HepG2 (cell line): ENCODE measurements around the gene ANKRD40. TPM values are rescaled to one million over a fixed set of nuclear protein-coding genes. Genes with fewer than 3 reads are reported as not detected.
A peak's percentile ranks its signal among the peaks of the same experiment; 100 is the strongest.

Experiments used
- BORCS8-MEF2B ChIP-seq: sonication (generic); formaldehyde crosslinking; IDR thresholded peaks from 2 replicates; pipeline ENCODE4 v1.8.0; 2022; ENCODE audit warnings: mild to moderate bottlenecking, missing genetic modification reagents
- CENPT ChIP-seq: sonication (generic); formaldehyde crosslinking; IDR thresholded peaks from 2 replicates; pipeline ENCODE4 v1.8.0; 2022; ENCODE audit warnings: low read depth, mild to moderate bottlenecking, moderate library complexity, missing genetic modification reagents
- DR1 ChIP-seq: sonication (generic); formaldehyde crosslinking; IDR thresholded peaks from 2 replicates; pipeline ENCODE4 v1.8.0; 2021; ENCODE audit warnings: mild to moderate bottlenecking, missing genetic modification reagents, inconsistent platforms
- ERF ChIP-seq: IDR thresholded peaks from 2 replicates; pipeline ENCODE4 v1.6.1; 2018; ENCODE audit warnings: missing biosample characterization, missing genetic modification reagents
- GPBP1L1 ChIP-seq: sonication (generic); formaldehyde crosslinking; IDR thresholded peaks from 2 replicates; pipeline ENCODE4 v1.5.0; 2020; ENCODE audit warnings: mild to moderate bottlenecking, missing genetic modification reagents
- HMG20B ChIP-seq: conservative IDR thresholded peaks from 2 replicates; pipeline ENCODE4 v1.6.1; 2016; ENCODE audit warnings: missing genetic modification reagents, missing compliant biosample characterization
- IRX3 ChIP-seq: sonication (generic); formaldehyde crosslinking; IDR thresholded peaks from 2 replicates; pipeline ENCODE4 v1.8.1; 2023; ENCODE audit warnings: mild to moderate bottlenecking, low read depth, missing genetic modification reagents, borderline replicate concordance
- JDP2 ChIP-seq: sonication (generic); formaldehyde crosslinking; IDR thresholded peaks from 2 replicates; pipeline ENCODE4 v1.8.1; 2022; ENCODE audit warnings: missing genetic modification reagents, borderline replicate concordance
- MXI1 ChIP-seq: IDR thresholded peaks from 3 replicates; pipeline ENCODE4 v1.6.1; 2012; ENCODE audit warnings: low read depth, low read length, inconsistent platforms, borderline replicate concordance
- SOX6 ChIP-seq, 2 experiments: fragments of 450-650 bp in 1 of 2; sonication (generic) in 1 of 2; formaldehyde crosslinking in 1 of 2; IDR thresholded peaks; 2 replicates each; pipeline versions ENCODE4 v1.4.0 to v1.6.1; 2017 to 2020; ENCODE audit warnings: antibody characterized with exemption in 1 of 2, mild to moderate bottlenecking in 1 of 2, missing genetic modification reagents in 1 of 2
- ZHX1 ChIP-seq: sonication (generic); formaldehyde crosslinking; IDR thresholded peaks from 2 replicates; pipeline ENCODE4 v1.8.1; 2022; ENCODE audit warnings: low read depth, mild to moderate bottlenecking, missing genetic modification reagents
- ZNF138 ChIP-seq: sonication (generic); formaldehyde crosslinking; IDR thresholded peaks from 2 replicates; pipeline ENCODE4 v1.5.0; 2020; ENCODE audit warnings: mild to moderate bottlenecking, low read depth, missing genetic modification reagents
- ZNF354B ChIP-seq: sonication (generic); formaldehyde crosslinking; IDR thresholded peaks from 2 replicates; pipeline ENCODE4 v1.8.0; 2022; ENCODE audit warnings: mild to moderate bottlenecking, missing genetic modification reagents
- ZNF501 ChIP-seq: sonication (generic); formaldehyde crosslinking; IDR thresholded peaks from 2 replicates; pipeline ENCODE4 v1.5.1; 2020; ENCODE audit warnings: mild to moderate bottlenecking, moderate library complexity, missing genetic modification reagents
- ZNF619 ChIP-seq: sonication (generic); formaldehyde crosslinking; IDR thresholded peaks from 2 replicates; pipeline ENCODE4 v1.4.0; 2020; ENCODE audit warnings: mild to moderate bottlenecking, missing genetic modification reagents
- ZZZ3 ChIP-seq: sonication (generic); formaldehyde crosslinking; IDR thresholded peaks from 2 replicates; pipeline ENCODE4 v1.4.0; 2020; ENCODE audit warnings: missing genetic modification reagents, mild to moderate bottlenecking, borderline replicate concordance
- polyA plus RNA-seq, 8 experiments: library from polyadenylated mRNA; depleted of rRNA in 3 of 8; stranded (reverse) in 7 of 8; unstranded in 1 of 8; fragments of >200 nt; fragmentation: Illumina TruSeq in 4 of 8; extraction: Trizol in 4 of 8; gene quantifications; 2 replicates each; pipeline versions ENCODE4 v1.2.1 to v1.2.3, GENCODE V29; 2011 to 2016; ENCODE audit warnings: low read depth in 4 of 8, missing spikeins in 1 of 8, mixed read lengths in 1 of 8; ENCODE audit not compliant: insufficient read depth in 1 of 8
- total RNA-seq, 5 experiments: library from RNA; depleted of rRNA; stranded (reverse); fragments of >200 nt; fragmentation: Illumina TruSeq; extraction: Trizol; gene quantifications; 2 replicates each; pipeline ENCODE4 v1.2.3, GENCODE V29; 2016; ENCODE audit warnings: low read depth in 1 of 5
- TF ChIP-seq, protein P1 (sequence below): sonication (generic); formaldehyde crosslinking; IDR thresholded peaks from 2 replicates; pipeline ENCODE4 v1.9.0; 2022; ENCODE audit warnings: missing genetic modification reagents, mild to moderate bottlenecking, borderline replicate concordance

Gene ANKRD40
- total and polyA plus RNA-seq, 2 of the 13 experiments (the other 11 are each of a cell fraction or from before 2014, with no cell fraction given): 35.0 to 46.4 TPM

DNA sequence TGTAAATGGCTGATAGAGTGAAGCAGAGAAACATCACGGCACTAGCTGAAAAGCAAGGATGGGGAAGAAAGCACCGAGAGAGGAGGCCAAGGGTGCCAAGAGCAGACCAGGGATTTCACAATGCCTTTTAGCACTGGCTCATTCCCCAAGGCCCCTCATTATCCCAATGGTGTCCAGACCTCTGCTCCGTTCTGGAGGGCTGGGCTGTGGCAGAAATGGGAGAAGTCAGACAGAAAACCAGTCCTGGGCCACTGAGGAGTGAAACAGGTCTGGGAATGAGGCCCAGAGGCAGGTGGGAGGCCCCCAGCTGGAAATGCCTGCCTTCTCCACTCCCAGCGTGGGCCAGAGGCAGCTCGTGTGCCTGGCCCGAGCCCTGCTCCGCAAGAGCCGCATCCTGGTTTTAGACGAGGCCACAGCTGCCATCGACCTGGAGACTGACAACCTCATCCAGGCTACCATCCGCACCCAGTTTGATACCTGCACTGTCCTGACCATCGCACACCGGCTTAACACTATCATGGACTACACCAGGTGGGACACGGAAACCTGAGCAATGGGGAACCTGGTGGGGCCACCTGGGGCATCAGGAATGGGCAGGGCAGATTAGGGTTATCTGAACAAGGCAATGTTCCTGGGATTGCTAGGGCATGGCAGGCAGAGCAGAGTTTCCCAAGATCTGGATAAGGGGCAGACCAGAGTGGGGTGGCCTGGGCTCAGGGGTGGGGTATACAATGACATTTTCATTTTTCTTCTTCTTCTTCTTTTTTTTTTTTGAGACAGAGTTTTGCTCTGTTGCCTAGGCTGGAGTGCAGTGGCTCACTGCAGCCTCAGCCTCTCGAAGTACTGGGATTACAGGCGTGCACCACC, 20.3 kb downstream of the ANKRD40 start (continued):
- TF ChIP-seq IRX3 (CRISPR knock-in tag) (no peak; the same call in 1 of the 2 replicates), SOX6 (IDR thresholded peaks at IDR 0.05) (no peak), SOX6 (CRISPR knock-in tag; IDR thresholded peaks at IDR 0.05) (peak; percentile 9; the same call in 1 of the 2 replicates), ZNF619 (CRISPR knock-in tag) (peak; percentile 64; the same call in 1 of the 2 replicates), MXI1 (0 out of 3 replicates have a peak, but pooled peaks have one; percentile 13), CENPT (CRISPR knock-in tag) (no peak), ZNF501 (CRISPR knock-in tag) (0 out of 2 replicates have a peak, but pooled peaks have one; percentile 22), ZNF138 (CRISPR knock-in tag) (no peak), JDP2 (no peak; the same call in 1 of the 2 replicates), DR1 (CRISPR knock-in tag) (peak; percentile 19; the same call in 1 of the 2 replicates), BORCS8-MEF2B (CRISPR knock-in tag) (peak; percentile 52), GPBP1L1 (CRISPR knock-in tag) (no peak), ERF (CRISPR knock-in tag) (no peak; the same call in 1 of the 2 replicates), ZZZ3 (CRISPR knock-in tag) (peak; percentile 90; the same call in 1 of the 2 replicates), ZHX1 (CRISPR knock-in tag) (no peak), HMG20B (CRISPR knock-in tag) (no peak; the same call in 1 of the 2 replicates), ZNF354B (peak; percentile 92; the same call in 1 of the 2 replicates)
- TF ChIP-seq, protein P1, sequence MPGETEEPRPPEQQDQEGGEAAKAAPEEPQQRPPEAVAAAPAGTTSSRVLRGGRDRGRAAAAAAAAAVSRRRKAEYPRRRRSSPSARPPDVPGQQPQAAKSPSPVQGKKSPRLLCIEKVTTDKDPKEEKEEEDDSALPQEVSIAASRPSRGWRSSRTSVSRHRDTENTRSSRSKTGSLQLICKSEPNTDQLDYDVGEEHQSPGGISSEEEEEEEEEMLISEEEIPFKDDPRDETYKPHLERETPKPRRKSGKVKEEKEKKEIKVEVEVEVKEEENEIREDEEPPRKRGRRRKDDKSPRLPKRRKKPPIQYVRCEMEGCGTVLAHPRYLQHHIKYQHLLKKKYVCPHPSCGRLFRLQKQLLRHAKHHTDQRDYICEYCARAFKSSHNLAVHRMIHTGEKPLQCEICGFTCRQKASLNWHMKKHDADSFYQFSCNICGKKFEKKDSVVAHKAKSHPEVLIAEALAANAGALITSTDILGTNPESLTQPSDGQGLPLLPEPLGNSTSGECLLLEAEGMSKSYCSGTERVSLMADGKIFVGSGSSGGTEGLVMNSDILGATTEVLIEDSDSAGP (CRISPR knock-in tag): peak; percentile 48
